Esophagus mucosa (tissue), 1 donor: ENCODE data around the gene CSNK2A1. TPM values are rescaled to one million over a fixed set of nuclear protein-coding genes. Genes with fewer than 3 reads are reported as not detected.

Experiments
- ATAC-seq: fragments of 200-7000 bp; cut with Tn5 transposase; one replicate; pipeline ENCODE4 v1.9.1; 2020
- total RNA-seq: library from RNA; stranded (reverse); gene quantifications from one replicate; pipeline ENCODE4 v1.2.4, GENCODE V29; 2023
- donor health status: DM: yes; HTN: yes; CAD: no.

The CSNK2A1 gene
- total RNA-seq, 1 donor from 2014 or later: 83.4 TPM

- ATAC-seq: no peak
These were observed 113.2 kb downstream of the CSNK2A1 start for GRCh38 chr20:430091-430999.

GRCh38 chr20:428658-429200 lies 114.9 kb downstream of the CSNK2A1 start:
- ATAC-seq: no peak

GRCh38 chr20:427849-428657 lies 115.5 kb downstream of the CSNK2A1 start:
- ATAC-seq: no peak

GRCh38 chr20:427401-427800 lies 116.2 kb downstream of the CSNK2A1 start:
- ATAC-seq: no peak

- ATAC-seq: no peak
These were observed 117.0 kb downstream of the CSNK2A1 start for GRCh38 chr20:426566-426965.

Other genes with a start within 250 kb of the CSNK2A1 start
- 6.2 TPM for gene ZCCHC3, start 246.2 kb downstream of the CSNK2A1 start, total RNA-seq
- 4.5 TPM for gene SOX12, start 218.2 kb downstream of the CSNK2A1 start, total RNA-seq
- gene NRSN2, start 196.7 kb downstream of the CSNK2A1 start, total RNA-seq: 7.1 TPM
- 58.0 TPM for gene TRIB3, start 163.0 kb downstream of the CSNK2A1 start, total RNA-seq
- gene RBCK1, start 135.5 kb downstream of the CSNK2A1 start, total RNA-seq: 55.2 TPM
- gene TBC1D20, start 81.3 kb downstream of the CSNK2A1 start, total RNA-seq: 18.8 TPM
- gene TCF15, start 66.5 kb upstream of the CSNK2A1 start, total RNA-seq: not detected
- 34.7 TPM for gene SRXN1, start 109.4 kb upstream of the CSNK2A1 start, total RNA-seq
- not detected for gene SCRT2, start 132.0 kb upstream of the CSNK2A1 start, total RNA-seq
- 6.7 TPM for gene SLC52A3, start 224.7 kb upstream of the CSNK2A1 start, total RNA-seq